Fibroblast of lung (primary cell): Measurements from ENCODE around the gene NLRP13. TPM values are rescaled to one million over a fixed set of nuclear protein-coding genes. Genes with fewer than 3 reads are reported as not detected.

ENCODE experiments used
- DNase-seq, 2 donors: peaks; one replicate each; pipeline versions ENCODE4 v3.0.0 to v3.0.0-alpha.2; 2010; ENCODE audit warnings: low read depth in 2 of 2
- H2AFZ ChIP-seq: 2 replicates; pipeline ENCODE4 v1.5.1; 2012; ENCODE audit warnings: low read length, control low read depth, inconsistent platforms
- H3K27ac ChIP-seq: 2 replicates; pipeline ENCODE4 v1.5.1; 2011; ENCODE audit warnings: low read length, control low read depth; ENCODE audit not compliant: insufficient read depth
- H3K27me3 ChIP-seq: 2 replicates; pipeline ENCODE4 v1.5.1; 2011; ENCODE audit warnings: mild to moderate bottlenecking, low read length; ENCODE audit not compliant: control insufficient read depth, insufficient read depth
- H3K36me3 ChIP-seq: 2 replicates; pipeline ENCODE4 v1.5.1; 2011; ENCODE audit warnings: low read length; ENCODE audit not compliant: control insufficient read depth, insufficient read depth
- H3K4me1 ChIP-seq: 2 replicates; pipeline ENCODE4 v1.5.1; 2011; ENCODE audit warnings: low read length; ENCODE audit not compliant: control insufficient read depth, insufficient read depth; ENCODE audit errors: extremely low read depth
- H3K4me2 ChIP-seq: 2 replicates; pipeline ENCODE4 v1.5.1; 2011; ENCODE audit warnings: low read length, control low read depth; ENCODE audit not compliant: insufficient read depth; ENCODE audit errors: extremely low read depth
- H3K4me3 ChIP-seq, 4 experiments: fragments of 200-600 bp in 1 of 4; sonication (generic) in 1 of 4; replicated peaks in 1 of 4; 2 replicates each; pipeline ENCODE4 v1.5.1; 2011 to 2016; ENCODE audit warnings: low read length in 4 of 4, low read depth in 3 of 4, mild to moderate bottlenecking in 3 of 4, control low read depth in 2 of 4, inconsistent platforms in 1 of 4, mixed read lengths in 1 of 4; ENCODE audit not compliant: insufficient read depth in 1 of 4; ENCODE audit errors: control extremely low read depth in 1 of 4
- H3K79me2 ChIP-seq: 2 replicates; pipeline ENCODE4 v1.5.1; 2012; ENCODE audit warnings: mild to moderate bottlenecking, low read length, inconsistent platforms; ENCODE audit not compliant: control insufficient read depth, insufficient read depth
- H3K9ac ChIP-seq: 2 replicates; pipeline ENCODE4 v1.5.1; 2011; ENCODE audit warnings: mild to moderate bottlenecking, low read length, control low read depth; ENCODE audit not compliant: insufficient read depth
- H3K9me3 ChIP-seq: 2 replicates; pipeline ENCODE4 v1.5.1; 2012; ENCODE audit warnings: low read depth, low read length; ENCODE audit not compliant: control insufficient read depth, insufficient read depth
- H4K20me1 ChIP-seq: 2 replicates; pipeline ENCODE4 v1.5.1; 2011; ENCODE audit warnings: low read length; ENCODE audit not compliant: control insufficient read depth, insufficient read depth; ENCODE audit errors: extremely low read depth
- EZH2 ChIP-seq: IDR thresholded peaks from 2 replicates; pipeline ENCODE4 v1.5.1; 2012; ENCODE audit warnings: low read length, control low read depth, mild to moderate bottlenecking; ENCODE audit errors: missing control alignments
- polyA plus RNA-seq, 2 donors: library from polyadenylated mRNA; depleted of rRNA in 1 of 2; stranded (reverse) in 1 of 2; unstranded in 1 of 2; fragments of >200 nt; gene quantifications; 2 replicates each; pipeline ENCODE4 v1.2.1, GENCODE V29; 2011 to 2012; ENCODE audit warnings: missing spikeins in 1 of 2
- total RNA-seq: library from RNA; depleted of rRNA; stranded (reverse); fragments of >200 nt; gene quantifications from 2 replicates; pipeline ENCODE4 v1.2.1, GENCODE V29; 2014
- TF ChIP-seq, protein P1 (sequence below), 2 donors: IDR thresholded peaks in 1 of 2; conservative IDR thresholded peaks in 1 of 2; 1 replicate in 1 of 2; 2 replicates in 1 of 2; pipeline ENCODE4 v1.5.1; 2011 to 2012; ENCODE audit warnings: low read length in 2 of 2, control low read depth in 1 of 2, inconsistent platforms in 1 of 2, low read depth in 1 of 2, mild to moderate bottlenecking in 1 of 2

Gene NLRP13
- total and polyA plus RNA-seq, 2 donors (not counting 1 experiment from before 2014, with no cell fraction given): not detected

- no peaks in the 10 kb centered on the region for H3K4me1 ChIP-seq
- H3K79me2 ChIP-seq: no peaks in the 10 kb centered on the region
- H3K9me3 ChIP-seq: no peaks in the 10 kb centered on the region
- H3K27me3 ChIP-seq: no peaks in the 10 kb centered on the region
- H2AFZ ChIP-seq: no peak overlapping the region
- no peak for TF ChIP-seq EZH2
- TF ChIP-seq, protein P1, sequence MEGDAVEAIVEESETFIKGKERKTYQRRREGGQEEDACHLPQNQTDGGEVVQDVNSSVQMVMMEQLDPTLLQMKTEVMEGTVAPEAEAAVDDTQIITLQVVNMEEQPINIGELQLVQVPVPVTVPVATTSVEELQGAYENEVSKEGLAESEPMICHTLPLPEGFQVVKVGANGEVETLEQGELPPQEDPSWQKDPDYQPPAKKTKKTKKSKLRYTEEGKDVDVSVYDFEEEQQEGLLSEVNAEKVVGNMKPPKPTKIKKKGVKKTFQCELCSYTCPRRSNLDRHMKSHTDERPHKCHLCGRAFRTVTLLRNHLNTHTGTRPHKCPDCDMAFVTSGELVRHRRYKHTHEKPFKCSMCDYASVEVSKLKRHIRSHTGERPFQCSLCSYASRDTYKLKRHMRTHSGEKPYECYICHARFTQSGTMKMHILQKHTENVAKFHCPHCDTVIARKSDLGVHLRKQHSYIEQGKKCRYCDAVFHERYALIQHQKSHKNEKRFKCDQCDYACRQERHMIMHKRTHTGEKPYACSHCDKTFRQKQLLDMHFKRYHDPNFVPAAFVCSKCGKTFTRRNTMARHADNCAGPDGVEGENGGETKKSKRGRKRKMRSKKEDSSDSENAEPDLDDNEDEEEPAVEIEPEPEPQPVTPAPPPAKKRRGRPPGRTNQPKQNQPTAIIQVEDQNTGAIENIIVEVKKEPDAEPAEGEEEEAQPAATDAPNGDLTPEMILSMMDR (conservative IDR thresholded peaks at IDR 0.05 in 1 of 2, IDR thresholded peaks at IDR 0.05 in 1 of 2; ENCODE audit: low read depth in 1 of 2, low read length in 2 of 2): no peak
- no peaks in the 10 kb centered on the region for H4K20me1 ChIP-seq
- H3K27ac ChIP-seq: no peak overlapping the region
- H3K4me3 ChIP-seq: no peak overlapping the region
- H3K9ac ChIP-seq: no peak overlapping the region
- no peak overlapping the region for H3K4me2 ChIP-seq
- DNase-seq: no peak
- no peaks in the 10 kb centered on the region for H3K36me3 ChIP-seq
Observed at GRCh38 chr19:55927991-55928390, 4.1 kb downstream of the NLRP13 start.

- Histone ChIP-seq H3K9ac (no peak overlapping the region), H2AFZ (no peak overlapping the region), H3K27me3 (no peaks in the 10 kb centered on the region), H3K36me3 (no peaks in the 10 kb centered on the region), H3K79me2 (no peaks in the 10 kb centered on the region), H3K4me3 (no peak overlapping the region), H3K4me2 (no peak overlapping the region), H3K9me3 (no peaks in the 10 kb centered on the region), H3K27ac (no peak overlapping the region), H4K20me1 (no peaks in the 10 kb centered on the region), H3K4me1 (no peaks in the 10 kb centered on the region)
- TF ChIP-seq EZH2: no peak
- TF ChIP-seq, protein P1 (conservative IDR thresholded peaks at IDR 0.05 in 1 of 2, IDR thresholded peaks at IDR 0.05 in 1 of 2; ENCODE audit: low read depth in 1 of 2, low read length in 2 of 2): no peak
- no peak for DNase-seq
Observed at GRCh38 chr19:55923556-55923955, 8.6 kb downstream of the NLRP13 start.

DNA sequence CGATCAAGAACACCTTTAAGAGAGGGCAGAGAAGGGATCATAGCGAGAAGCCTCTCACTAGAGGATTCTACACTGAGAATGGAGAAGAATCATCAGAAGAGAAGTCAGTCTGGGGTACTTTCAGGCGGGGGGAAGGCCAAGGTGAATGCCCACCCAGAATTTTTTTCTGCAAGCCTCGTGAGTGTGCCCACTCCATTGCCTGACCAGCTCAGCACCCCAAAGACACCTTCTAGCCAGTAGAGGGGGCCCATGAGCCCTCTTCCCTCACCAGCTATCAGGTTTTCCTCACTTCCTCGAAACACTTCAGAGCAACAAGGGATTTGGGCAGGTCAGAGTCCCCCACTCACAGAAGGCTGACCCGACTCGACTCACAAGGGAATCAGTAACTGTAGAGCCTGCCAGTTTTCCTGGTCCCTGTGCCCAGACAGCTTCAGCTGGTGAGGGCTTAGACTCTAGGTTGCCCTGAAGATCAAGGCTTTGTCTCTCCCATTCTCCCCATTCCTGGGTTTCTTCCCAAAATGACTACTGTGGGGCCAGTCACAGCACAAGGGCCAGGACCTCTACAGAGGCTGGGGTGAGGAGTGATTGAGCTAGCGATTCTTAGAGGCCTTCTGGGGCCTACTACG, 18.4 kb downstream of the NLRP13 start:
- Histone ChIP-seq H3K4me3 (no peak overlapping the region), H3K4me2 (no peak overlapping the region), H3K36me3 (no peaks in the 10 kb centered on the region), H3K27ac (no peak overlapping the region), H2AFZ (no peak overlapping the region), H3K9me3 (no peaks in the 10 kb centered on the region), H3K9ac (no peak overlapping the region), H3K79me2 (no peaks in the 10 kb centered on the region), H3K4me1 (no peaks in the 10 kb centered on the region), H4K20me1 (no peaks in the 10 kb centered on the region), H3K27me3 (no peaks in the 10 kb centered on the region)
- DNase-seq: no peak
- TF ChIP-seq, protein P1 (conservative IDR thresholded peaks at IDR 0.05 in 1 of 2, IDR thresholded peaks at IDR 0.05 in 1 of 2; ENCODE audit: low read depth in 1 of 2, low read length in 2 of 2): no peak
- no peak for TF ChIP-seq EZH2
